A549 treated with CpdA at 1 μM for 4 hours (cell line): ENCODE measurements around the gene KCNC2. TPM values are rescaled to one million over a fixed set of nuclear protein-coding genes. Genes with fewer than 3 reads are reported as not detected.

Experiments
- total RNA-seq: library from RNA; stranded (reverse); fragments of 200-300 nt; extraction: Qiagen RNA extraction; gene quantifications from 5 replicates; pipeline ENCODE4 v1.2.3, GENCODE V29; 2022; ENCODE audit warnings: low read depth

The KCNC2 gene
- not detected in 5 replicates for total RNA-seq

DNA sequence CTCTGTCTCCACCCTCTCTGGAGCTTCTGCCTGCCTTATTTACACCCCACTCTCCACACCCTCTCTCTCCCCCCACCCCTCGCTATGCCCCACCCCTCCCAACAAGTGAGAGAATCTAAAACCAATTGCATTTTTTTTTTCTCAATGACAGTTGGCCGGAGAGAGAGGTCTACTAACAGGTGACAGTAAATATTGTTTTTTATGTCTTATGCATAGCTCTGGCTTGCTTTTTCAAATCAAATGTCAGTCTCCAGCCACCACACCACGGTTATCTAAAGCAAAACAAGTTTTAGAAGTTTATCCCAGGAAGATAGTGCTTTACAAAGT lies at the start of gene KCNC2:
Gene KCNC2, minus strand, starts transcription at position 28 of the 327 bp plus-strand sequence.

Other genes with a start within 250 kb of the KCNC2 start
- gene CAPS2, start 120.5 kb upstream of the KCNC2 start, total RNA-seq: 1.3 to 1.9 TPM (median 1.7 TPM) in 5 replicates
- gene GLIPR1L1, start 124.8 kb upstream of the KCNC2 start, total RNA-seq: not detected in 5 replicates
- gene GLIPR1L2, start 181.2 kb upstream of the KCNC2 start, total RNA-seq: 0.12 to 0.19 TPM (median 0.13 TPM) in 4 of 5 replicates, not detected in the other